ENCODE data around the gene CIP2A.

CIP2A gene

DNA sequence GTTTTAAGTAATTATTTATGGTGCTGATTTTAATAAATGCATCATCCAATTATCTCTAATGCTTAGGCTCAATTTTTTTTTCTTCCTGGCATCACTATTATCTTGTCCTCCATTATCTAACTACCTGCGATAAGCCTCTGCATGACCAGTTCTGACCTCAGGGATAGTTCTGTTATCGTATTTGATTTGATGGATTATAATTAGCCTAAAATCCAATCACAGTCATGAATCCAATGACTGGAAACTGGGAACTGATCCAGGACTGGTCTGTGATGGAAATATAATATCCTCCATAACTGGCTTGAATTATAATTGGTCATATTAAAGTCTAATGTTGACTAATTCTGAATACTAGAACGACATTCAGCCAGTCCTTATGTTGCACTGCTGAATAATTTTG is 80.0 kb downstream of the CIP2A start:
- no peak for DNase-seq

DNA sequence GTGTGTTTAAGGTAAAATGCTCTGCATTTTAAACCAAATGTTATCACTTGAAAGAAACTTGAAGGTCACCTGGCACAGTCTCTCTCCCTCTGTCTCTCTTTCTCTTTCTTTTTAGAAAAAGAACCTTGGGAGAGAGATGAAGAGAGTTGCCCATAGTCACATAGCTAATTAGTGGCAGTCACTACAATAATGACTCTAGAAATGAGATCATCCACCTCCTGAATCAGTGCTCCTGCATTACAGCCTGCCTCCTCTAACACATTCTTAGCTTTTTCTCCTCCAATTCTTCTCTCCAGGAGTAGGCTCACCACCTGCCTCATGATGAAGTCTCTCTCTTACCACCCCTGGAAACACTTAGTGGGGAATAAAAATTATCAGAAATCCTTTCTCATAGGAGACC is 81.3 kb downstream of the CIP2A start:
- no peak for DNase-seq

DNA sequence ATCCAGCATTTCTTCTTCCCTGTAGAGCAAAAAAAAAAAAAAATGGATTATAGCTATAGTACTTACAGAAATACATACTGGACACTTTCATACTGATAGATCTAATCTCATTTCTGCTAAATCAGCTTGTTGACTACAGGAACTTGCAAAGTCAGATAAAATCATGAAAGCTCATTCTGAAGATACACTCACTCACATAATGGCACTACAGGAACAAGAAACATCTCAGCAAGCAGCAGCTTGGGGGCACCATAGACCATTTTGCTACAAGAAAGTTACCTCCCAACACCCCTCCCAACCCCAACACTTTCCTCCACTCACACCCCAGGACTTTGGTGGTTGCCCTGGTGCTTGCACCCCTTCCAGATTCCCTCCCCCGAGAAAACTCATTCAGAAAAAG is 83.4 kb downstream of the CIP2A start:
- DNase-seq: no peak

DNA sequence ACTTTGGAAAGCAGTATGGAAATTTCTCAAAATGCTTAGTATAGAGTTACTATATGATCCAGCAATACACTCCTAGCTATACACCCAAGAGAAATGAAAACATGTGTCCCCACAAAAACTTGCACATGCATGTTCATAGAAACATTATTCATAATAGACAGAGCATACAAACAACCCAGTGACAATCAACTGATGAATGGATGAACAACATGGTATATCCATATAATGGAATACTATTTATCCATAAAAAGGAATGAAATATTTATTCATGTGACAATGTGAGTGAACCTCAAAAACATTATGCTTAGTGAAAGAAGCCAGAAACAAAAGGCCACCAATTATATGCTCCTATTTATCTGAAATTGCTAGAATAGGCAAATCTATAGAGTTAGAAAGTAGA is 85.5 kb downstream of the CIP2A start:
- no peak for DNase-seq

DNA sequence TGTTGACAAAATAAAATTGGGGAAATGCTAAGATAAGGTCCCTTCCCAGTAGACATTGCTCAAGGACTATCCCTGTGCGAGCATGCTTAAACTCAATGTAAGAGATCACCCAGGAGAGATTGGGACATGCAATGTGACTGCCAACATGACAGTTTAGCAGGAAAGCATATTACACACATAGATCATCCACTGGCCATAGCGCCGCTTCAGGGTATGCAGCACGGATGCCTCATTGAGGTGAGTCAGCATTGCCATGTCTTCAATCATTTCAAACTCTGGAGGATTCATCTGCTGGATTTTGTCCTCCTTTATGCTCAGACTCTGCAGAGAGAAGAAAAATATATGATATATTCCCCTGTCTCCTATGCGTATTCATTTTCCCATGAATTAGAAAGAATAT is 87.7 kb downstream of the CIP2A start:
- no peak for DNase-seq

DNA sequence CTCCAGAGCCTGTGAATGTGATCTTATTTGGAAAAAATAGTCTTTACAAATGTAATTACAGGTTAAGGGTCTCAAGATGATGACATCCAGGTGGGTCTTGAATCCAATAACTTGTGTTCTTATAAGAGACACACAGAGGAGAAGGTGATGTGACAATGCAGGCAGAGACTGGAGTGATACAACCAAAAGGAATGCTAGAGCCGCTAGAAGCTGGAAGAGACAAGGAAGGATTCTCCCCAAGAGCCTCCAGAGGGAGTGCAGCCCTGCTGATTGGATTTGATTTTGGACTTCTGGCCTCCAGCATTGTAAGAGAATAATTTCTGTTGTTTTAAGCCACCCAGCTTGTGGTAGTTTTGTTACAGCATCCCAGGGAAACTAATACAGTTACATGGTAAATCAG is 88.5 kb downstream of the CIP2A start:
- no peak for DNase-seq
